HEK293 (cell line): Measurements from ENCODE around the gene CELSR3.

Source experiments
- CTCF ChIA-PET: fragments of 350-600 bp; formaldehyde crosslinking; extraction: SDS; loops from one replicate; lab custom pipeline; 2021; ENCODE audit warnings: antibody characterized with exemption; lab: Yijun Ruan, JAX
- POLR2A ChIA-PET: fragments of 300-600 bp; formaldehyde crosslinking; extraction: SDS; loops from one replicate; lab custom pipeline; 2020; ENCODE audit warnings: antibody characterized with exemption, inconsistent platforms; lab: Yijun Ruan, JAX
- H3K27ac ChIP-seq: fragments of 200-500 bp; sonication (Bioruptor generic); 2 replicates; pipeline ENCODE4 v1.5.1; 2014; ENCODE audit warnings: low read depth, low read length, control low read depth, inconsistent platforms; ENCODE audit errors: extremely low read depth
- H3K36me3 ChIP-seq, 2 experiments: fragments of 200-500 bp in 1 of 2; sonication (Bioruptor generic) in 1 of 2; 1 replicate in 1 of 2; 2 replicates in 1 of 2; pipeline ENCODE4 v1.5.1; 2014 to 2017; ENCODE audit warnings: inconsistent platforms in 2 of 2, low read length in 2 of 2; ENCODE audit not compliant: control insufficient read depth in 2 of 2, insufficient read depth in 1 of 2
- H3K4me1 ChIP-seq: fragments of 200-500 bp; sonication (Bioruptor generic); 2 replicates; pipeline ENCODE4 v1.5.1; 2014; ENCODE audit warnings: mild to moderate bottlenecking, low read length, inconsistent platforms; ENCODE audit not compliant: control insufficient read depth, insufficient read depth
- H3K4me3 ChIP-seq: 2 replicates; pipeline ENCODE4 v1.5.1; 2011; ENCODE audit warnings: low read depth, mild to moderate bottlenecking, control low read depth, low read length, moderate library complexity
- H3K9me3 ChIP-seq: fragments of 200-500 bp; sonication (Bioruptor generic); 2 replicates; pipeline ENCODE4 v1.5.1; 2014; ENCODE audit warnings: low read depth, low read length, inconsistent platforms; ENCODE audit not compliant: control insufficient read depth, insufficient read depth
- BCL11A ChIP-seq: fragments of 450-650 bp; formaldehyde crosslinking; IDR thresholded peaks from 2 replicates; pipeline ENCODE4 v1.5.1; 2016; ENCODE audit warnings: low read depth, missing biosample characterization, missing genetic modification characterization
- GLI2 ChIP-seq: fragments of 450-650 bp; formaldehyde crosslinking; IDR thresholded peaks from 2 replicates; pipeline ENCODE4; 2017; ENCODE audit warnings: missing biosample characterization, missing genetic modification characterization, low read depth, borderline replicate concordance
- KLF1 ChIP-seq: fragments of 450-650 bp; formaldehyde crosslinking; IDR thresholded peaks from 2 replicates; pipeline ENCODE4 v1.5.1; 2016; ENCODE audit warnings: missing biosample characterization, missing genetic modification characterization
- REPIN1 ChIP-seq: fragments of 450-650 bp; formaldehyde crosslinking; IDR thresholded peaks from 2 replicates; pipeline ENCODE4 v1.5.1; 2017; ENCODE audit warnings: missing biosample characterization, missing genetic modification characterization, low read depth
- ZBTB7A ChIP-seq: fragments of 450-650 bp; formaldehyde crosslinking; IDR thresholded peaks from 2 replicates; pipeline ENCODE4 v1.5.1; 2016; ENCODE audit warnings: low read depth, missing biosample characterization, missing genetic modification characterization
- ZBTB8A ChIP-seq: fragments of 450-650 bp; formaldehyde crosslinking; IDR thresholded peaks from 2 replicates; pipeline ENCODE4 v1.5.1; 2016; ENCODE audit warnings: missing biosample characterization, missing genetic modification characterization
- ZFP3 ChIP-seq: fragments of 450-650 bp; formaldehyde crosslinking; IDR thresholded peaks from 2 replicates; pipeline ENCODE4 v1.5.1; 2016; ENCODE audit warnings: low read depth, missing biosample characterization, missing genetic modification characterization
- ZFP37 ChIP-seq: fragments of 450-650 bp; formaldehyde crosslinking; IDR thresholded peaks from 2 replicates; pipeline ENCODE4 v1.5.1; 2016; ENCODE audit warnings: missing biosample characterization, missing genetic modification characterization
- ZNF114 ChIP-seq: fragments of 450-650 bp; formaldehyde crosslinking; IDR thresholded peaks from 2 replicates; pipeline ENCODE4 v1.5.0; 2017; ENCODE audit warnings: missing biosample characterization, missing genetic modification characterization
- ZNF174 ChIP-seq: fragments of 450-650 bp; formaldehyde crosslinking; IDR thresholded peaks from 2 replicates; pipeline ENCODE4 v1.5.0; 2017; ENCODE audit warnings: missing biosample characterization, mild to moderate bottlenecking, missing genetic modification characterization
- ZNF184 ChIP-seq: fragments of 450-650 bp; IDR thresholded peaks from 2 replicates; pipeline ENCODE4 v1.5.1; 2018; ENCODE audit warnings: missing biosample characterization, mild to moderate bottlenecking, missing genetic modification characterization
- ZNF433 ChIP-seq: fragments of 450-650 bp; formaldehyde crosslinking; IDR thresholded peaks from 2 replicates; pipeline ENCODE4 v1.5.1; 2016; ENCODE audit warnings: missing biosample characterization, missing genetic modification characterization, low read depth
- ZNF473 ChIP-seq: fragments of 450-650 bp; formaldehyde crosslinking; IDR thresholded peaks from 2 replicates; pipeline ENCODE4 v1.5.1; 2017; ENCODE audit warnings: missing biosample characterization, missing genetic modification characterization
- ZNF510 ChIP-seq: fragments of 450-650 bp; formaldehyde crosslinking; IDR thresholded peaks from 2 replicates; pipeline ENCODE4 v1.5.1; 2018; ENCODE audit warnings: mild to moderate bottlenecking, missing genetic modification characterization, missing biosample characterization; ENCODE audit not compliant: insufficient replicate concordance
- ZNF560 ChIP-seq: fragments of 450-650 bp; formaldehyde crosslinking; IDR thresholded peaks from 2 replicates; pipeline ENCODE4 v1.5.1; 2017; ENCODE audit warnings: missing biosample characterization, missing genetic modification characterization, borderline replicate concordance
- ZNF664 ChIP-seq: fragments of 450-650 bp; formaldehyde crosslinking; IDR thresholded peaks from 2 replicates; pipeline ENCODE4 v1.5.1; 2016; ENCODE audit warnings: missing biosample characterization, missing genetic modification characterization
- ZNF830 ChIP-seq: fragments of 450-650 bp; IDR thresholded peaks from 2 replicates; pipeline ENCODE4 v1.5.0; 2018; ENCODE audit warnings: missing biosample characterization, missing genetic modification characterization, low read depth, mild to moderate bottlenecking, moderate library complexity
- ZSCAN5A ChIP-seq: fragments of 450-650 bp; formaldehyde crosslinking; IDR thresholded peaks from 2 replicates; pipeline ENCODE4 v1.5.1; 2016; ENCODE audit warnings: missing biosample characterization, missing genetic modification characterization

CELSR3 gene

GRCh38 chr3:48655063-48655462 lies 7.6 kb downstream of the CELSR3 start:
- H3K36me3 ChIP-seq = no peaks in the 10 kb centered on the region
- TF ChIP-seq GLI2 (tag by site-specific recombination) = no peak
- TF ChIP-seq ZFP3 (tag by site-specific recombination) = no peak
- TF ChIP-seq, all 188 proteins: peak for 0
- POLR2A ChIA-PET = no interaction called here
- Histone ChIP-seq H3K4me1 (no peaks in the 10 kb centered on the region), H3K27ac (no peak overlapping the region), H3K4me3 (no peak overlapping the region), H3K9me3 (no peaks in the 10 kb centered on the region)
- CTCF ChIA-PET = interaction anchor here (0.6 kb wide), 1 partner anchor 17 kb away, joined by 3 read pairs; no protein-coding TSS in a partner anchor

- Histone ChIP-seq H3K36me3 (no peaks in the 10 kb centered on the region), H3K27ac (no peak overlapping the region), H3K9me3 (no peaks in the 10 kb centered on the region), H3K4me1 (no peaks in the 10 kb centered on the region), H3K4me3 (no peak overlapping the region)
- POLR2A ChIA-PET = no interaction called here
- CTCF ChIA-PET = interaction anchor here (1.9 kb wide), 1 partner anchor 17 kb away, joined by 6 read pairs; the partner anchor contains the start of gene SLC26A6
- TF ChIP-seq ZNF560 (tag by site-specific recombination) (no peak), BCL11A (tag by site-specific recombination) (0 out of 2 replicates have a peak, but pooled peaks have one; percentile 27)
Measured at GRCh38 chr3:48652923-48653715, 9.6 kb downstream of the CELSR3 start.

- H3K4me3 ChIP-seq = no peak overlapping the region
- no peak overlapping the region for H3K27ac ChIP-seq
- TF ChIP-seq ZNF473 (no peak), ZSCAN5A (tag by site-specific recombination) (no peak), BCL11A (tag by site-specific recombination) (no peak), ZBTB7A (tag by site-specific recombination) (no peak), KLF1 (no peak), ZNF174 (tag by site-specific recombination) (no peak), ZNF830 (tag by site-specific recombination) (no peak), ZBTB8A (tag by site-specific recombination) (no peak), ZNF114 (tag by site-specific recombination) (no peak), ZNF664 (tag by site-specific recombination) (no peak), ZNF433 (tag by site-specific recombination) (no peak), REPIN1 (tag by site-specific recombination) (no peak), ZNF510 (tag by site-specific recombination) (no peak), ZFP37 (tag by site-specific recombination) (no peak), ZNF184 (no peak)
- CTCF ChIA-PET = interaction anchor here (0.6 kb wide), 1 partner anchor 146 kb away, joined by 3 read pairs; no protein-coding TSS in a partner anchor
- H3K9me3 ChIP-seq = no peaks in the 10 kb centered on the region
- no peaks in the 10 kb centered on the region for H3K36me3 ChIP-seq
- H3K4me1 ChIP-seq = no peaks in the 10 kb centered on the region
- POLR2A ChIA-PET = interaction anchor here (0.9 kb wide), 1 partner anchor 16 kb away, joined by 3 read pairs; the partner anchor contains the start of gene SLC26A6
Measured at GRCh38 chr3:48651771-48652170, 10.9 kb downstream of the CELSR3 start.
